Lung (tissue), 12 donors: ENCODE measurements around the gene DNAH7. TPM values are rescaled to one million over a fixed set of nuclear protein-coding genes. Genes with fewer than 3 reads are reported as not detected.

ENCODE experiments used
- ATAC-seq: fragments of 200-7000 bp; cut with Tn5 transposase; one replicate; pipeline ENCODE4 v1.9.1; 2020; ENCODE audit warnings: moderate number of reproducible peaks; ENCODE audit not compliant: insufficient read depth, low FRiP score
- DNase-seq, 3 donors: peaks; one replicate each; pipeline ENCODE4 v3.0.0-alpha.2; 2013 to 2017
- H3K27ac ChIP-seq, 2 donors: one replicate each; pipeline ENCODE4 v1.5.1; 2013; ENCODE audit warnings: mild to moderate bottlenecking in 2 of 2, moderate library complexity in 2 of 2, control low read depth in 1 of 2, inconsistent platforms in 1 of 2, low read depth in 1 of 2, low read length in 1 of 2
- H3K27me3 ChIP-seq, 3 donors: one replicate each; pipeline ENCODE4 v1.5.1; 2013; ENCODE audit warnings: low read length in 2 of 3; ENCODE audit not compliant: control insufficient read depth in 3 of 3, insufficient read depth in 3 of 3
- H3K36me3 ChIP-seq, 4 donors: one replicate each; pipeline ENCODE4 v1.5.1; 2013; ENCODE audit warnings: low read length in 4 of 4, mild to moderate bottlenecking in 1 of 4, moderate library complexity in 1 of 4; ENCODE audit not compliant: control insufficient read depth in 4 of 4, insufficient read depth in 4 of 4
- H3K4me1 ChIP-seq, 5 donors: one replicate each; pipeline ENCODE4 v1.5.1; 2013; ENCODE audit warnings: low read length in 5 of 5, mild to moderate bottlenecking in 2 of 5, moderate library complexity in 1 of 5; ENCODE audit not compliant: control insufficient read depth in 5 of 5, insufficient read depth in 5 of 5
- H3K4me3 ChIP-seq: one replicate; pipeline ENCODE4 v1.5.1; 2013; ENCODE audit warnings: mild to moderate bottlenecking, control low read depth, moderate library complexity
- H3K9ac ChIP-seq, 2 donors: one replicate each; pipeline ENCODE4 v1.5.1; 2013; ENCODE audit warnings: low read length in 2 of 2, control low read depth in 1 of 2; ENCODE audit not compliant: insufficient read depth in 1 of 2
- H3K9me3 ChIP-seq, 4 donors: one replicate each; pipeline ENCODE4 v1.5.1; 2013; ENCODE audit warnings: low read length in 3 of 4, mild to moderate bottlenecking in 1 of 4, moderate library complexity in 1 of 4; ENCODE audit not compliant: control insufficient read depth in 4 of 4, insufficient read depth in 3 of 4
- CTCF ChIP-seq: IDR thresholded peaks from 2 replicates; pipeline ENCODE4 v1.5.1; 2012; ENCODE audit warnings: mild to moderate bottlenecking; ENCODE audit errors: control extremely low read depth, extremely low read depth
- WGBS, 2 donors: extraction: QIAGEN DNeasy Blood & Tissue Kit; methylation state at CpG; one replicate each; pipeline ENCODE4 v1.1.7; 2013; 5-methylcytosine and 5-hydroxymethylcytosine counted together
- polyA plus RNA-seq, 2 donors: library from polyadenylated mRNA; stranded (reverse); fragments of 200-250 nt; gene quantifications; one replicate each; pipeline ENCODE4 v1.2.1, GENCODE V29; 2013
- total RNA-seq, 2 donors: library from RNA; depleted of rRNA in 1 of 2; stranded (reverse); fragments of >200 nt in 1 of 2; gene quantifications; one replicate each; pipeline ENCODE4 v1.2.1, GENCODE V29; 2014 to 2021
- donor health status: control.
- donor health status: control.
- donor health status: Bipolar disorder and iron deficiency.
- donor health status: healthy.
- donor health status: DM: yes; HTN: yes; CAD: no.

DNAH7 gene
- total and polyA plus RNA-seq, 4 donors, result 1.9 to 32.9 (median 11.3) TPM

GRCh38 chr2:195891081-195891480, 177.6 kb downstream of the DNAH7 start:
- DNase-seq, result no peak
- Histone ChIP-seq H3K4me3 (no peak overlapping the region), H3K27ac (no peak overlapping the region), H3K9ac (no peak overlapping the region), H3K27me3 (no peaks in the 10 kb centered on the region), H3K4me1 (peaks cover 0 to 7% (median 0%) of the 10 kb centered on the region in 5 donors), H3K36me3 (no peaks in the 10 kb centered on the region), H3K9me3 (no peaks in the 10 kb centered on the region)
- ATAC-seq, result no peak
- WGBS, 2 donors, result 94 to 97% methylated on average over 2 of the region's 2 CpGs
- no peak for TF ChIP-seq CTCF

GRCh38 chr2:195879153-195879552, 189.5 kb downstream of the DNAH7 start:
- H3K36me3 ChIP-seq, result no peaks in the 10 kb centered on the region
- no peak overlapping the region for H3K4me3 ChIP-seq
- H3K27me3 ChIP-seq, result no peaks in the 10 kb centered on the region
- TF ChIP-seq CTCF, result no peak
- ATAC-seq, result no peak
- no peak for DNase-seq
- no peak overlapping the region for H3K9ac ChIP-seq
- WGBS, 2 donors, result 90 to 97% methylated on average over 4 of the region's 4 CpGs
- no peaks in the 10 kb centered on the region for H3K9me3 ChIP-seq
- H3K4me1 ChIP-seq, result no peaks in the 10 kb centered on the region
- no peak overlapping the region for H3K27ac ChIP-seq

- DNase-seq (no peak), ATAC-seq (no peak)
- Histone ChIP-seq H3K4me1 (no peaks in the 10 kb centered on the region), H3K36me3 (no peaks in the 10 kb centered on the region), H3K9me3 (peaks cover 0 to 3% (median 0%) of the 10 kb centered on the region in 4 donors), H3K9ac (no peak overlapping the region), H3K4me3 (no peak overlapping the region), H3K27me3 (no peaks in the 10 kb centered on the region), H3K27ac (no peak overlapping the region)
- WGBS, 2 donors, result 96 to 98% methylated on average over 4 of the region's 4 CpGs
- no peak for TF ChIP-seq CTCF
Measured at GRCh38 chr2:195871326-195871725, 197.3 kb downstream of the DNAH7 start.

- DNase-seq (no peak), ATAC-seq (no peak)
- H3K27ac ChIP-seq, result no peak overlapping the region
- 97 to 98% methylated on average over 6 of the region's 6 CpGs for WGBS, 2 donors
- no peaks in the 10 kb centered on the region for H3K36me3 ChIP-seq
- no peaks in the 10 kb centered on the region for H3K27me3 ChIP-seq
- H3K9ac ChIP-seq, result no peak overlapping the region
- TF ChIP-seq CTCF, result no peak
- H3K9me3 ChIP-seq, result no peaks in the 10 kb centered on the region
- H3K4me1 ChIP-seq, result no peaks in the 10 kb centered on the region
- no peak overlapping the region for H3K4me3 ChIP-seq
Measured at GRCh38 chr2:195864316-195864715, 204.3 kb downstream of the DNAH7 start.
